Measurements from ENCODE around the gene COMMD1.
A peak's percentile ranks its signal among the peaks of the same experiment; 100 is the strongest.
"Not testable (repeated sequence)": the region's sequence is repeated elsewhere in the genome, so short reads cannot be mapped to it uniquely, and the experiment has no call there.

The COMMD1 gene

GRCh38 chr2:62119311-62119974, 214.0 kb downstream of the COMMD1 start:
- TF ChIP-seq GATA1 (IDR thresholded peaks at IDR 0.05; ENCODE audit: low read depth, low read length): no peak
- no peak for TF ChIP-seq POLR2A (IDR thresholded peaks at IDR 0.05; ENCODE audit: low read length)
- DNase-seq: no peak

- DNase-seq: not testable (repeated sequence)
Observed at GRCh38 chr2:62126239-62126638, 220.8 kb downstream of the COMMD1 start.

GRCh38 chr2:62133320-62133823, 227.9 kb downstream of the COMMD1 start:
- no peak for TF ChIP-seq POLR2A (IDR thresholded peaks at IDR 0.05; ENCODE audit: low read length)
- no peak for DNase-seq

DNA sequence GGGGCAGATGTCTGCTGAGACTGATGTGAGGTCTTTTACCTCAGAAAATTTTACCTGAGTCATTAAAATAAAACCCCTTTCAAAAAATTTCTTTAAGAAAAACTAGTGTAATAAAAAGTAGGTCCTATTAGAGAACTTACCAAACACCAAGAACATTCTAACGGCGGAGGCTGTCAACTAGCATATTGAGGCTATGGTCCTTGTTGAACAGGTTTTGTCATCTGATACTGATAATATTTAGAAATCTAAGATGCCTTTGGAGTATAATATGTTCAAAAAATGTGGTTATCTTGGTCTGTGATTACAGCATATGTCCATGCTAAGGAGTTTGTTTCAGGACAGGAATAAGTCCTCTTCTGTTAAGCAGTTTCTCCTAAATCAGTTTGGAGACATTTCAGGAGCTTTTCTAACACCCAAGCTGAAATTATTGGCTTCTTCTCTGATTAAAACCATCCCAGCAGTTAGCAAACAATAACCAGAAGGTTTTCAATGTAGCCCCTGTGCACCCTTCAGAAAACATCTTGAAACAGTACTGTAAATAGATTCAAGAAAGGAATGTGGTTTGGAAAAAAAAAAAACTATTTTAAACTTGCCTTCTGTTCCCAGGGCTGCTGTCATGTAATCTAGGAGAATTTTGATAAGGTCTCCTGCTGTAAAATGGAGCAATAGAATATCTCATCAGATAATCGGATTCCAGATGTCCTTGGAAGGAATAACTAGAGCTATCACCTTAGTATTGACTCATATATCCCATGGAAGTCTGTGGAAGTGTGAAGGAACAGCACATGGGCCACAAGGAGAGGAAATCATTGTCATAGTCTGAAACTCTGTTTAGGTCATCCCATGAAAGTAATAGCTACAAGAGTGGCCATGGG, 231.7 kb downstream of the COMMD1 start:
- TF ChIP-seq POLR2A (IDR thresholded peaks at IDR 0.05; ENCODE audit: low read length) (no peak), GATA1 (IDR thresholded peaks at IDR 0.05; ENCODE audit: low read depth, low read length) (no peak)
- DNase-seq: no peak

- no peak for DNase-seq
- TF ChIP-seq GATA1 (IDR thresholded peaks at IDR 0.05; ENCODE audit: low read depth, low read length) (no peak), POLR2A (IDR thresholded peaks at IDR 0.05; ENCODE audit: low read length) (no peak)
Observed at GRCh38 chr2:62140426-62141141, 235.1 kb downstream of the COMMD1 start.

- no peak for TF ChIP-seq POLR2A (IDR thresholded peaks at IDR 0.05; ENCODE audit: low read length)
- TF ChIP-seq GATA1 (IDR thresholded peaks at IDR 0.05; ENCODE audit: low read depth, low read length): no peak
- no peak for DNase-seq
Observed at GRCh38 chr2:62141142-62141740, 235.8 kb downstream of the COMMD1 start.

DNA sequence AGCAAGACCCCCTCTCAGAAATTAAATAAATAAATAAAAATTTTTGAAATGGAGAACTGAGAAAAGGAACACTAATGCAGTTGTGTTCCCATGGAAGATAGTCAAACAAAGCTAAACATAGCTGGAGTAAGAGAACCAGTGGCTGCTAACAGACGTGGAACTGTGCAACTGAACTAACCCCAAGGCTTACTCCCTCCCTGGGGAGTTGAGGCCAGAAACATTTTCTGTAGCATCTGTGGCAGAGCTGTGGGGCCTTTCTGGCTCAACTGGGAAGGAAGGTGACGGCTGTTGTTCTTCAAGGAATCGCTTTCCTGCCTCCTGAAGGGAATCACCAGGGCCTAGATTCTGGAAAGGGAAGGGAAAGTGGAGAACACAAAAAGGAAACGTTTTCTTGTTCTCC, 236.6 kb downstream of the COMMD1 start:
- DNase-seq: no peak
- no peak for TF ChIP-seq GATA1 (IDR thresholded peaks at IDR 0.05; ENCODE audit: low read depth, low read length)
- no peak for TF ChIP-seq POLR2A (IDR thresholded peaks at IDR 0.05; ENCODE audit: low read length)

DNA sequence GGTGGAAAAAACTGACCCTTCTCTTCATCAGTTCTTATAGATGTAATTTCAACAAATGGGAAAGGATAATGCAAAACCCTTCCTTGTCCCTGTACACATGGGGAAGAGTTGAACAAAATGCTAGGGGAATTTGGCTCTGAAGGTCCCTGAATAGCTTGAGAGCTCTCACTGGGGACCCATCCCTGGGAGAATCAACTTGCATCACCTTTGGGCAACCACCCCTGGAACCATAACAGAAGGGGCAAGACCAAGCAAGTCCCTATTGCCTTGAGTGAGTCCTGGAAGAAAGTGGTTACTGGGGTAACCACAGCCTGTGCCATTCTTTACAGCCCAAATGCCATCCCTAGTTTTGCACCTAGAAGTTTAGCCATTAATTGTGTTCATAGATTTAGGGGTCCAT, 238.2 kb downstream of the COMMD1 start:
- DNase-seq: no peak
- TF ChIP-seq POLR2A (IDR thresholded peaks at IDR 0.05; ENCODE audit: low read length) (no peak), GATA1 (IDR thresholded peaks at IDR 0.05; ENCODE audit: low read depth, low read length) (no peak)

DNA sequence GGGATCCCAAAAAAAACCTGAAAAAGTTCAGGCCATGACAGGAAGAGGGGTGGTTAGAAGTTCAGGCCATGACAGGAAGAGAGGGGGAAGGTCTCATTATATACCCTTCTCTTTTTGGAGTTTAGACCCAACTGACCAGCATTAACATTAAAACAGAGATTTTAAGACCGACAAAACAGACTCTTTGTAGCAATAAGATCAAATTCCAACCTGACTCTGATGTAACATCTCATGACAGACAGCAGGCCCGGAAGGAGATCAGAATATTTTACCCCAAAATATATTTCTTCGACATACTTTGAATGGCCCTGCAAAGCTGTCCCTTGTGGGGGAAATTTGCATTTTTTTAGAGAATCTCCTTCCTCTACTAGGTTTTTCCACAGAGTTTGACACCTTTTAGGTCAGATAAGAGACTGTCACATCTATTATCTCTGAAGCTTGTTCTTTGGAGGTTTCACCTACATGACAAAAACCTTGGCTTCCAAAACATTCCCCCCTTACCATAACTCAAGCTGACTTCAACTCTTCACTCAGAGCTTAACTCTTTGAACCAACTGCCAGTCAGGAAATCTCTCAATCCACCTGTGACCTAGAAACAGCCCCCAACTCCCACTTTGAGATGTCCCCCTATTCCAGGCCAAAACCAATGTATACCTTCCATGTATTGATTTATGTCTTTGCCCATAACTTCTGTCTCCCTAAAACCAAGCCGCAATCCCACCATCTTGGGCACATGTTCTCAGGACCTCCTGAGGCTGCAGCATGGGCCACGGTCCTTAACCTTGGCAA, 239.4 kb downstream of the COMMD1 start:
- TF ChIP-seq POLR2A (IDR thresholded peaks at IDR 0.05; ENCODE audit: low read length): no peak
- TF ChIP-seq GATA1 (IDR thresholded peaks at IDR 0.05; ENCODE audit: low read depth, low read length): no peak
- no peak for DNase-seq

DNA sequence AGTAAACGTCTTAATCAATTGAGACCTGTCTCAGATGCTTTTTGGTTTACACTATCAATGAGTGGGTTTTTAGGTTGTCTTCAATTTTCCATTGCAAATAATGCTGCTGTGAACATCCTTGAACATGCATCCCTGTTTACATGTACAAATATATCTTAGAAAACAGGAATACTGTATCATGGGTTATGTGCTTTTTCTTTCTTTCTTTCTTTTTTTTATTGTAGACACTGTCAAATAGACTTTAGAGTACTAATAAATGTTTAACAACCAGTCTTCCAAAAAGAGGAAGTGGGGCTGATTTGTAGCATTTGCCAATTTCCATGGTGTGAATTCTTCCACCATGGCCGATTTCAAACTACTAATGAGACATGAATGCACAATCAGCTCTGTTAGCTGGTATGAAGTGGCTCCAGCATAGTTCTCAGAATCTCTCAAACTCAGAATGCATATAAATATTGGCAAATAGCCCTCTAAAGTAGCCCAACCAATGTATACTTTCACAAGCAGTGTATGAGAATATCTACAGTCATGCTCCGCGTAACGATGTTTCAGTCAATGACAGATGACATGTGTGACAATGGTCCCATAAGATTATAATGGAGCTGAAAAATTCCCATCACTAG, 240.1 kb downstream of the COMMD1 start:
- no peak for DNase-seq
- no peak for TF ChIP-seq GATA1 (IDR thresholded peaks at IDR 0.05; ENCODE audit: low read depth, low read length)
- no peak for TF ChIP-seq POLR2A (IDR thresholded peaks at IDR 0.05; ENCODE audit: low read length)

- DNase-seq: not testable (repeated sequence)
Observed at GRCh38 chr2:62146790-62147189, 241.3 kb downstream of the COMMD1 start.

DNA sequence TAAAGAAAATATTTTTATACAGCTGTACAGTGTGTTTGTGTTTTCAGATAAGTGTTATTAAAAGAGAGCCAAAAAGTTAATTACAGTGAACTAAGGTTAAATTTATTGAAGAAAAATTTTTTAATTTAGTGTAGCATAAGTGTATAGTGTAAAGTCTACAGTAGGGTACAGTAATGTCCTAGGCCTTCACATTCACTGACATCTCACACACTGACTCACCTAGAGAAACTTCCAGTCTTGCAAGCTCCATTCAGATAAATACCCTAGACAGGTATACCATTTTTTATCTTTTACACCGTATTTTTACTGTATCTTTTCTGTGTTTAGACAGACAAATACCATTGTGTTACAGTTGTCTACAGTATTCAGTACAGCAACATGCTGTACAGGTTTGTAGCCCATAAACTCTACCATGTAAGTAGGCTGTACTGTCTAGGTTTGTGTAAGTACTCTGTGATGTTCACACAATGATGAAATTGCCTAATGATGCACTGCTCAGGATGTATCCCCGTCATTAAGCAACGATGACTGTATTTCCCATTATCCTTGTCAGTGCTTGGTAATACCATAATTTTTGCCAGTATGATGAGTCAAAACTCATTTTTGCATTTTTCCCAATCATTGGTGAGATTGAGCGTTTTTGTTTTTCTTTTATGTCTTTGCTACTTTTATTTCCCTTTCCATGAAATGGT, 242.3 kb downstream of the COMMD1 start:
- no peak for TF ChIP-seq POLR2A (IDR thresholded peaks at IDR 0.05; ENCODE audit: low read length)
- no peak for DNase-seq

DNA sequence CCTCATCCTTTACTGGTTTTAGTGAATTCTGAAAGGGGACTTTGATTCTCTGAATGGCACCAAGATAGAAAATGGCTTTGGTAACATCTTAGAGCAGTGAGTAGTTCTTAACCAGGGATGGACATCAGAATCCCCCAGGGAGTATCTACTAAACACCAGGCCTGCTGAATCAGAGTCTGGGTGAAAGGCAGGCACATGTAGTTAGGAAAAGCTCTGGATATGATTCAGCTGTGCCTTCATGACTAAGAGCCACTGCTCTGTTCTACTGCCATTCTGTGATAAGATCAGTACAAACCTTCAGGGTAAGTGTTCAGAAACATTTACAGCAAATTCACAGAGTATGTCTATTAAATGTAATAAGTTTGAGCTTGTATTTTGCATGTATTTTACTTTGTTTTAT, 244.2 kb downstream of the COMMD1 start:
- DNase-seq: peak; percentile 9 to 36
- TF ChIP-seq POLR2A (IDR thresholded peaks at IDR 0.05; ENCODE audit: low read length) (no peak), GATA1 (IDR thresholded peaks at IDR 0.05; ENCODE audit: low read depth, low read length) (no peak)
